IPS DF 6.9 (cell line): ENCODE measurements around the gene LTBP1.
"Not testable (repeated sequence)": the region's sequence is repeated elsewhere in the genome, so short reads cannot be mapped to it uniquely, and the experiment has no call there.

Experiments used
- DNase-seq: peaks from one replicate; pipeline ENCODE4 v3.0.0-alpha.2; 2013; ENCODE audit warnings: low read depth, low spot score
- H3K27ac ChIP-seq: one replicate; pipeline ENCODE4 v1.5.1; 2013; ENCODE audit warnings: low read length, control low read depth
- H3K27me3 ChIP-seq: 2 replicates; pipeline ENCODE4 v1.6.1; 2013; ENCODE audit warnings: mild to moderate bottlenecking, low read length; ENCODE audit not compliant: control insufficient read depth, insufficient read depth
- H3K36me3 ChIP-seq: 2 replicates; pipeline ENCODE4 v1.6.1; 2013; ENCODE audit warnings: low read length; ENCODE audit not compliant: control insufficient read depth, insufficient read depth
- H3K4me1 ChIP-seq: 2 replicates; pipeline ENCODE4 v1.6.1; 2013; ENCODE audit warnings: low read length; ENCODE audit not compliant: control insufficient read depth, insufficient read depth
- H3K4me3 ChIP-seq: 2 replicates; pipeline ENCODE4 v1.5.1; 2013; ENCODE audit warnings: mild to moderate bottlenecking, low read length
- H3K9me3 ChIP-seq: 2 replicates; pipeline ENCODE4 v1.6.1; 2013; ENCODE audit warnings: low read length, inconsistent platforms; ENCODE audit not compliant: control insufficient read depth, insufficient read depth
- WGBS: extraction: QIAGEN DNeasy Blood & Tissue Kit; methylation state at CpG from one replicate; pipeline ENCODE4 v1.1.7; 2013; ENCODE audit warnings: mixed read lengths, missing lambda C conversion rate; ENCODE audit not compliant: insufficient read length, insufficient coverage; 5-methylcytosine and 5-hydroxymethylcytosine counted together

Gene LTBP1

GRCh38 chr2:32918774-32919173, 28.0 kb upstream of the LTBP1 start:
- no peak overlapping the region for H3K4me3 ChIP-seq
- no peaks in the 10 kb centered on the region for H3K27me3 ChIP-seq
- WGBS, result no CpG with 5 or more reads among the region's 6 CpGs
- no peaks in the 10 kb centered on the region for H3K4me1 ChIP-seq
- no peaks in the 10 kb centered on the region for H3K36me3 ChIP-seq
- H3K27ac ChIP-seq, result no peak overlapping the region
- no peak for DNase-seq
- no peaks in the 10 kb centered on the region for H3K9me3 ChIP-seq

GRCh38 chr2:32919901-32920300, 26.9 kb upstream of the LTBP1 start:
- not testable (repeated sequence) for H3K27me3 ChIP-seq, H3K27ac ChIP-seq, DNase-seq, H3K4me3 ChIP-seq, H3K9me3 ChIP-seq, H3K36me3 ChIP-seq, H3K4me1 ChIP-seq
- no CpG with 5 or more reads among the region's 6 CpGs for WGBS

GRCh38 chr2:32921486-32921885, 25.3 kb upstream of the LTBP1 start:
- H3K27ac ChIP-seq, DNase-seq, H3K36me3 ChIP-seq, H3K9me3 ChIP-seq, H3K4me3 ChIP-seq, H3K4me1 ChIP-seq, H3K27me3 ChIP-seq: not testable (repeated sequence)
- WGBS, result no CpG with 5 or more reads among the region's 5 CpGs

GRCh38 chr2:32922501-32922900, 24.3 kb upstream of the LTBP1 start:
- Histone ChIP-seq H3K4me3 (no peak overlapping the region), H3K9me3 (no peaks in the 10 kb centered on the region), H3K27me3 (no peaks in the 10 kb centered on the region), H3K27ac (no peak overlapping the region), H3K36me3 (no peaks in the 10 kb centered on the region), H3K4me1 (no peaks in the 10 kb centered on the region; the same call in none of the 2 replicates)
- no CpG with 5 or more reads among the region's 1 CpG for WGBS
- DNase-seq, result no peak

- H3K4me1 ChIP-seq, result no peaks in the 10 kb centered on the region; the same call in none of the 2 replicates
- H3K9me3 ChIP-seq, result no peaks in the 10 kb centered on the region
- no peaks in the 10 kb centered on the region for H3K36me3 ChIP-seq
- DNase-seq, result no peak
- no peaks in the 10 kb centered on the region for H3K27me3 ChIP-seq
- no peak overlapping the region for H3K27ac ChIP-seq
- no CpG with 5 or more reads among the region's 2 CpGs for WGBS
- no peak overlapping the region for H3K4me3 ChIP-seq
Measured at GRCh38 chr2:32923109-32923508, 23.6 kb upstream of the LTBP1 start.

- no peaks in the 10 kb centered on the region for H3K27me3 ChIP-seq
Measured at GRCh38 chr2:32925283-32925815, 21.4 kb upstream of the LTBP1 start.

GRCh38 chr2:32925976-32926707, 20.6 kb upstream of the LTBP1 start:
- no peaks in the 10 kb centered on the region for H3K27me3 ChIP-seq
- H3K36me3 ChIP-seq, result no peaks in the 10 kb centered on the region
- no peaks in the 10 kb centered on the region; the same call in none of the 2 replicates for H3K4me1 ChIP-seq
- DNase-seq, result no peak
- H3K4me3 ChIP-seq, result no peak overlapping the region
- no peak overlapping the region for H3K27ac ChIP-seq
- WGBS, result no CpG with 5 or more reads among the region's 6 CpGs
- H3K9me3 ChIP-seq, result no peaks in the 10 kb centered on the region

More at GRCh38 chr2:32925283-32925815, 21.4 kb upstream of the LTBP1 start:
- no CpG with 5 or more reads among the region's 5 CpGs for WGBS
- H3K4me3 ChIP-seq, result no peak overlapping the region
- H3K36me3 ChIP-seq, result no peaks in the 10 kb centered on the region
- no peaks in the 10 kb centered on the region for H3K9me3 ChIP-seq
- DNase-seq, result no peak
- H3K4me1 ChIP-seq, result no peaks in the 10 kb centered on the region; the same call in none of the 2 replicates
- no peak overlapping the region for H3K27ac ChIP-seq

- no peak for DNase-seq
Measured at GRCh38 chr2:32926708-32927084, 20.1 kb upstream of the LTBP1 start.

GRCh38 chr2:32930436-32930835, 16.3 kb upstream of the LTBP1 start:
- H3K4me3 ChIP-seq, result no peak overlapping the region
- H3K27ac ChIP-seq, result no peak overlapping the region
- DNase-seq, result no peak
- no peaks in the 10 kb centered on the region for H3K9me3 ChIP-seq
- no peaks in the 10 kb centered on the region for H3K27me3 ChIP-seq
- H3K36me3 ChIP-seq, result no peaks in the 10 kb centered on the region
- WGBS, result no CpG with 5 or more reads among the region's 5 CpGs
- no peaks in the 10 kb centered on the region; the same call in none of the 2 replicates for H3K4me1 ChIP-seq

More at GRCh38 chr2:32926708-32927084, 20.1 kb upstream of the LTBP1 start:
- Histone ChIP-seq H3K27me3 (no peaks in the 10 kb centered on the region), H3K4me1 (no peaks in the 10 kb centered on the region; the same call in none of the 2 replicates), H3K4me3 (no peak overlapping the region), H3K9me3 (no peaks in the 10 kb centered on the region), H3K27ac (no peak overlapping the region), H3K36me3 (no peaks in the 10 kb centered on the region)
- WGBS, result no CpG with 5 or more reads among the region's 2 CpGs

GRCh38 chr2:32931519-32931918, 15.2 kb upstream of the LTBP1 start:
- Histone ChIP-seq H3K27ac (no peak overlapping the region), H3K27me3 (no peaks in the 10 kb centered on the region), H3K4me1 (no peaks in the 10 kb centered on the region; the same call in none of the 2 replicates), H3K4me3 (no peak overlapping the region), H3K9me3 (no peaks in the 10 kb centered on the region), H3K36me3 (no peaks in the 10 kb centered on the region)
- WGBS, result no CpG with 5 or more reads among the region's 2 CpGs
- no peak for DNase-seq
